ENCODE results near the gene TRIM41. TPM values are rescaled to one million over a fixed set of nuclear protein-coding genes. Genes with fewer than 3 reads are reported as not detected.

The TRIM41 gene
- total RNA-seq, 4 donors from 2014 or later = 17.9 to 23.9 (median 18.7) TPM

GRCh38 chr5:181203093-181203711 is 19.9 kb upstream of the TRIM41 start:
- peaks cover 14% of the 10 kb centered on the region for H3K27me3 ChIP-seq
- H3K27ac ChIP-seq = peak overlapping the region in 3 of 4 donors; percentile 36 to 69 (median 67)
- in situ Hi-C loops (cut with MboI; ENCODE audit: low pct_ligation_motif_present in 1 of 4, low pct_unique_long_range_greater_than_20kb in 1 of 4, low sequenced_read_pairs in 3 of 4) = no loop called here
- DNase-seq = no peak
- intact Hi-C loops (cut with DNase I; ENCODE audit: low total_unique reads) = no loop called here
- H3K9me3 ChIP-seq = no peaks in the 10 kb centered on the region
- H3K36me3 ChIP-seq = no peaks in the 10 kb centered on the region
- TF ChIP-seq POLR2AphosphoS5 (IDR thresholded peaks at IDR 0.05) = no peak
- TF ChIP-seq POLR2A (IDR thresholded peaks at IDR 0.05) = no peak
- TF ChIP-seq CTCF (IDR thresholded peaks at IDR 0.05) = no peak
- TF ChIP-seq EP300 (IDR thresholded peaks at IDR 0.05; ENCODE audit: low read depth) = no peak
- H3K4me1 ChIP-seq = peaks cover 0 to 53% (median 32%) of the 10 kb centered on the region in 4 donors
- 65 to 71% methylated on average over 4 to 11 of the region's 11 CpGs for WGBS, 2 donors (ENCODE audit: low coverage in 1 of 2)
- no peak overlapping the region for H3K4me3 ChIP-seq

GRCh38 chr5:181203777-181204112 is 19.3 kb upstream of the TRIM41 start:
- Histone ChIP-seq H3K4me1 (peaks cover 0 to 53% (median 32%) of the 10 kb centered on the region in 4 donors), H3K4me3 (peak overlapping the region; percentile 41 to 69 (median 52)), H3K27ac (peak overlapping the region; percentile 36 to 69 (median 62)), H3K27me3 (peaks cover 14% of the 10 kb centered on the region), H3K36me3 (no peaks in the 10 kb centered on the region), H3K9me3 (no peaks in the 10 kb centered on the region)
- WGBS, 2 donors (ENCODE audit: low coverage in 1 of 2) = 0 to 5% methylated on average over 1 to 10 of the region's 17 CpGs
- no peak for TF ChIP-seq POLR2A (IDR thresholded peaks at IDR 0.05)
- TF ChIP-seq EP300 (IDR thresholded peaks at IDR 0.05; ENCODE audit: low read depth) = no peak
- no peak for TF ChIP-seq POLR2AphosphoS5 (IDR thresholded peaks at IDR 0.05)
- no peak for TF ChIP-seq CTCF (IDR thresholded peaks at IDR 0.05)
- no peak for DNase-seq
- intact Hi-C loops (cut with DNase I; ENCODE audit: low total_unique reads) (no loop called here), in situ Hi-C loops (cut with MboI; ENCODE audit: low pct_ligation_motif_present in 1 of 4, low pct_unique_long_range_greater_than_20kb in 1 of 4, low sequenced_read_pairs in 3 of 4) (no loop called here)

GRCh38 chr5:181204113-181204825 is 18.8 kb upstream of the TRIM41 start:
- H3K4me1 ChIP-seq = peaks cover 0 to 53% (median 32%) of the 10 kb centered on the region in 4 donors
- H3K27me3 ChIP-seq = peaks cover 14% of the 10 kb centered on the region
- H3K27ac ChIP-seq = peak overlapping the region; percentile 36 to 69 (median 62)
- in situ Hi-C loops (cut with MboI; ENCODE audit: low pct_ligation_motif_present in 1 of 4, low pct_unique_long_range_greater_than_20kb in 1 of 4, low sequenced_read_pairs in 3 of 4) (no loop called here), intact Hi-C loops (cut with DNase I; ENCODE audit: low total_unique reads) (no loop called here)
- no peaks in the 10 kb centered on the region for H3K9me3 ChIP-seq
- WGBS, 2 donors (ENCODE audit: low coverage in 1 of 2) = 3% methylated on average over 56 of the region's 67 CpGs; no CpG with 5 or more reads in 1 of the 2 donors
- H3K4me3 ChIP-seq = peak overlapping the region; percentile 41 to 69 (median 52)
- H3K36me3 ChIP-seq = no peaks in the 10 kb centered on the region
- no peak for TF ChIP-seq CTCF (IDR thresholded peaks at IDR 0.05)
- no peak for TF ChIP-seq EP300 (IDR thresholded peaks at IDR 0.05; ENCODE audit: low read depth)
- TF ChIP-seq POLR2AphosphoS5 (IDR thresholded peaks at IDR 0.05) = no peak
- TF ChIP-seq POLR2A (IDR thresholded peaks at IDR 0.05) = no peak
- no peak for DNase-seq

DNA sequence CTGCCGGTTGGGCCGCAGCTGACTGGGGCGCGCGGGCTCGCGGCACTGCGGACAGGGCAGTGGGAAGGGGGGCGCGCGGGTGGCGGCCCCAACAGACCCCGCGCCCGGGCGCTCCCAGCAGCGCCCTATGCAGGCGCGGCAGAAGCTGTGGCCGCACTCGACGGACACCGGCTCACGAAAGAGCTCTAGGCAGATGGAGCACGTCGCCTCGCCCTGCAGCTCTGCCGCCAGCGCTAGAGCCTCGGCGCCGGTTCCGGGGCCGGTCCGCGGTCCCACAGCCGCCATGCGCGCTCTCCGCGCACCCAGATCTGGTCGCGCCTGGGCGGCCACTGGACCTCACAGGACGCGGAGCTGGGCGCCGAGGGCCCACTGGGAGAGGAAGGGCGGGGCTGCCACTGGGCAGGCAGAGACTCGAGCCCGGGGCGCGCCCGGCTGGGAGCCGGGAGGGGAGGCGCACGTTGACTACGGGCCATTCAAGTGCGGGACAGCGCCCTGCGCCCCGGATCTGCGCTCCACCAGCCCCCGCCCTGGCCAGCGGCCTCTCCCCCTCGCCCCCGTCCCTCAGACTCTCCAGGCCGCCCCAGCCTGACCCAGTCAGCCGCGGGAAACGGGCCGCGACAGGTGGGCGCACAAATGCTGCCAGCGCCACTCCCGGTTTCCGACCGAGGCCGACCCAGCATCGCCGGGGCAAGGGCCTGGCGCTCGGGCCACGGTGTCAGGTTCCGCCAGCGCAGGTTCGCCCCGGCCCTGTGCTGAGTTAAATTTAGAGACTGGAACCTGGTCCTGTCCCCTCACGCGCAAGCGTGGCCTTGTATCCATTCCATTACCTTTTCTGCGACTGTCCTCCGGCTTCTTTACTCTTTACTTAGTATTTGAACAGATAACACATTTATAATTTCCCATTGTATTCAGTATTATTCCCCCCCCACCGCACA is 18.0 kb upstream of the TRIM41 start, which contains the start of gene TRIM7:
TSS of gene TRIM7 (minus strand) at position 371 of the 935 bp plus-strand sequence. CDS start at position 285, 86 bp downstream.
- 2 to 11% methylated on average over 6 to 76 of the region's 94 CpGs for WGBS, 2 donors (ENCODE audit: low coverage in 1 of 2)
- H3K9me3 ChIP-seq = no peaks in the 10 kb centered on the region
- DNase-seq = peak; percentile 65
- peak within 1 kb of the TSS; percentile 36 to 84 (median 76) for H3K27ac ChIP-seq
- peak within 1 kb of the TSS; percentile 41 to 69 (median 52) for H3K4me3 ChIP-seq
- H3K4me1 ChIP-seq = peaks cover 0 to 53% (median 32%) of the 10 kb centered on the region in 4 donors
- no peak for TF ChIP-seq EP300 (IDR thresholded peaks at IDR 0.05; ENCODE audit: low read depth)
- no peaks in the 10 kb centered on the region for H3K36me3 ChIP-seq
- H3K27me3 ChIP-seq = peaks cover 14% of the 10 kb centered on the region
- in situ Hi-C loops (cut with MboI; ENCODE audit: low pct_ligation_motif_present in 1 of 4, low pct_unique_long_range_greater_than_20kb in 1 of 4, low sequenced_read_pairs in 3 of 4) (no loop called here), intact Hi-C loops (cut with DNase I; ENCODE audit: low total_unique reads) (no loop called here)

Data from transverse colon (tissue), 4 donors.